Measurements from ENCODE around the gene ONECUT2. TPM values are rescaled to one million over a fixed set of nuclear protein-coding genes. Genes with fewer than 3 reads are reported as not detected.

ONECUT2 gene
- total RNA-seq, 3 donors from 2014 or later (not counting 1 experiment from before 2014, with no cell fraction given): not detected

- H3K4me1 ChIP-seq (ENCODE audit: control insufficient read depth, insufficient read depth, low read length): peaks cover 41% of the 10 kb centered on the region
- H3K27ac Mint-ChIP-seq: no peak overlapping the region
- DNase-seq (peak in 1 of 2 donors; percentile 37), ATAC-seq (no peak)
- no peak overlapping the region for H3K27ac ChIP-seq (ENCODE audit: low read length)
- H3K4me3 Mint-ChIP-seq: no peak overlapping the region
- WGBS (ENCODE audit: insufficient coverage): 3% methylated on average over 72 of the region's 72 CpGs
- peaks cover 2 to 6% of the 10 kb centered on the region in 2 donors for H3K9me3 Mint-ChIP-seq
- H3K27me3 ChIP-seq (ENCODE audit: control insufficient read depth, insufficient read depth, low read length): peaks cover 84% of the 10 kb centered on the region
- no peaks in the 10 kb centered on the region for H3K36me3 Mint-ChIP-seq
- H3K36me3 ChIP-seq (ENCODE audit: control insufficient read depth, insufficient read depth, low read length): no peaks in the 10 kb centered on the region
- H3K27me3 Mint-ChIP-seq (ENCODE audit: low read depth in 2 of 2): peaks cover 70 to 74% of the 10 kb centered on the region in 2 donors
- H3K4me1 Mint-ChIP-seq: peaks cover 0 to 19% of the 10 kb centered on the region in 2 donors
- H3K4me3 ChIP-seq (ENCODE audit: low read length): no peak overlapping the region
- TF ChIP-seq CTCF (IDR thresholded peaks at IDR 0.05): no peak
- H3K9me3 ChIP-seq (ENCODE audit: control insufficient read depth, insufficient read depth, low read length): peaks cover 14% of the 10 kb centered on the region
- intact Hi-C loops (cut with micrococcal nuclease): no loop called here
These were observed 2.8 kb downstream of the ONECUT2 start for GRCh38 chr18:57437766-57438671.

DNA sequence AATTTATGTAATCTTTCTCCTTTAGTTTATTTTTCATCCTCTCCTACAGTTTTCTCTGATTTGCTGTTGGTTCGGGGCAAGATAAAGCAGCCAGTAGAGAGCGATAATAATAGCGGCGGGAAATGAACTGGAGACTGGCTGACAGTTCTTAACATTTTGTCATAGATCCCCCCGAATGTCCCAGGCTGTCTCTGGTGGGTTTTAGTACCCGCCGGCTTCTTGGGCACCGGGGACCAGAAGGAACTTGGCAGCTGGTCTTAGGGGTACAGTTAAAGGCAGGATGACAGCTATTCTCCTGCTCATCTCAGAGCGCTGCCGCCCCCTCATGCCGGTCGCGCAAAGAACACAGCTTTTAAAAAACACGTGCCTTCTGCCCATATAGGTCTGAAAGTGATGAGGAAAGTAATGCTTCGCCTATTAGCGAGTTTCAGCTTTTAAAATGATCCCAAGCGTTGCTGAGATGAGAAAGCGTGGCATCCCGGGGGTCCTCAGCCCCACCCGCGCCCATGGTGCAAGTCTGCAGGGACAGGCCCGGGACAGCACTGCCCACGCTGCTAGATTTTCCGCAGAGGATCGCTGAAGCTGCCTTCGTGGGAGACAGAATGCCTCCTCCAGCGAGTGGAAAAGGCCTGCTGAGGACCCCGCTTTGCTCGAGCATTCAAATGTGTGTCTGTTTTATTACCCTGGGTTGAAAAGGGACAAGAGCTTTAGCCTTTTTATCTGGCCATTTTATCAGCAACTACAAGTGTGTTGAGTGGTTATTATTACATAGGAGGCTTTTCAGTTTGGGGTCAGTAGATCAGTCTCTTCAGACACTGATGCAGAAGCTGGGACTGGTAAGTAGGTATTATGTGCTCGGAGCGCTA, 3.8 kb downstream of the ONECUT2 start:
- 8% methylated on average over 31 of the region's 31 CpGs for WGBS (ENCODE audit: insufficient coverage)
- no peak for DNase-seq
- peaks cover 0 to 19% of the 10 kb centered on the region in 2 donors for H3K4me1 Mint-ChIP-seq
- intact Hi-C loops (cut with micrococcal nuclease): no loop called here
- TF ChIP-seq CTCF (IDR thresholded peaks at IDR 0.05): no peak
- Histone ChIP-seq H3K4me3 (ENCODE audit: low read length) (no peak overlapping the region), H3K4me1 (ENCODE audit: control insufficient read depth, insufficient read depth, low read length) (peaks cover 41% of the 10 kb centered on the region), H3K9me3 (ENCODE audit: control insufficient read depth, insufficient read depth, low read length) (peaks cover 7% of the 10 kb centered on the region), H3K27ac (ENCODE audit: low read length) (no peak overlapping the region), H3K27me3 (ENCODE audit: control insufficient read depth, insufficient read depth, low read length) (peaks cover 81% of the 10 kb centered on the region), H3K36me3 (ENCODE audit: control insufficient read depth, insufficient read depth, low read length) (no peaks in the 10 kb centered on the region)
- peaks cover 62 to 69% of the 10 kb centered on the region in 2 donors for H3K27me3 Mint-ChIP-seq (ENCODE audit: low read depth in 2 of 2)
- H3K27ac Mint-ChIP-seq: no peak overlapping the region
- H3K36me3 Mint-ChIP-seq: no peaks in the 10 kb centered on the region
- no peak overlapping the region for H3K4me3 Mint-ChIP-seq
- H3K9me3 Mint-ChIP-seq: peaks cover 0 to 6% of the 10 kb centered on the region in 2 donors
- no peak for ATAC-seq

- Histone ChIP-seq H3K9me3 (ENCODE audit: control insufficient read depth, insufficient read depth, low read length) (peaks cover 3% of the 10 kb centered on the region), H3K27ac (ENCODE audit: low read length) (no peak overlapping the region), H3K4me1 (ENCODE audit: control insufficient read depth, insufficient read depth, low read length) (peaks cover 40% of the 10 kb centered on the region), H3K4me3 (ENCODE audit: low read length) (no peak overlapping the region), H3K27me3 (ENCODE audit: control insufficient read depth, insufficient read depth, low read length) (peaks cover 79% of the 10 kb centered on the region), H3K36me3 (ENCODE audit: control insufficient read depth, insufficient read depth, low read length) (no peaks in the 10 kb centered on the region)
- 5% methylated on average over 26 of the region's 26 CpGs for WGBS (ENCODE audit: insufficient coverage)
- H3K4me1 Mint-ChIP-seq: peaks cover 0 to 16% of the 10 kb centered on the region in 2 donors
- H3K4me3 Mint-ChIP-seq: no peak overlapping the region
- H3K9me3 Mint-ChIP-seq: peaks cover 0 to 6% of the 10 kb centered on the region in 2 donors
- DNase-seq: no peak
- intact Hi-C loops (cut with micrococcal nuclease): no loop called here
- no peak for ATAC-seq
- no peak overlapping the region for H3K27ac Mint-ChIP-seq
- TF ChIP-seq CTCF (IDR thresholded peaks at IDR 0.05): no peak
- peaks cover 61 to 68% of the 10 kb centered on the region in 2 donors for H3K27me3 Mint-ChIP-seq (ENCODE audit: low read depth in 2 of 2)
- H3K36me3 Mint-ChIP-seq: no peaks in the 10 kb centered on the region
These were observed 4.4 kb downstream of the ONECUT2 start for GRCh38 chr18:57439609-57439968.

All from natural killer cell (primary cell).